ENCODE measurements around the gene ADAP1. TPM values are rescaled to one million over a fixed set of nuclear protein-coding genes. Genes with fewer than 3 reads are reported as not detected.
"Not testable (repeated sequence)": the region's sequence is repeated elsewhere in the genome, so short reads cannot be mapped to it uniquely, and the experiment has no call there.

The ADAP1 gene
- total RNA-seq, 4 donors from 2014 or later: 41.9 to 94.2 (median 78.3) TPM

GRCh38 chr7:960972-961371 is 6.5 kb upstream of the ADAP1 start:
- Histone ChIP-seq H3K4me1 (peaks cover 33 to 52% (median 46%) of the 10 kb centered on the region in 4 donors), H3K27ac (replicated peaks in 1 of 4) (peak overlapping the region in 2 of 4 donors; percentile 18 to 39)
- H3K4me3 ChIP-seq; H3K36me3 ChIP-seq; H3K27me3 ChIP-seq; H3K9me3 ChIP-seq; DNase-seq (ENCODE audit: extremely low spot score); intact Hi-C loops (cut with DNase I): not testable (repeated sequence)
- TF ChIP-seq POLR2AphosphoS5 (IDR thresholded peaks at IDR 0.05): peak in 1 of 2 donors; percentile 20
- 56% methylated on average over 13 of the region's 13 CpGs for WGBS

GRCh38 chr7:960269-960871 is 5.9 kb upstream of the ADAP1 start:
- TF ChIP-seq EP300 (IDR thresholded peaks at IDR 0.05) (no peak), POLR2A (IDR thresholded peaks at IDR 0.05; ENCODE audit: low read depth) (no peak), POLR2AphosphoS5 (IDR thresholded peaks at IDR 0.05) (no peak)
- TF ChIP-seq, protein P1, sequence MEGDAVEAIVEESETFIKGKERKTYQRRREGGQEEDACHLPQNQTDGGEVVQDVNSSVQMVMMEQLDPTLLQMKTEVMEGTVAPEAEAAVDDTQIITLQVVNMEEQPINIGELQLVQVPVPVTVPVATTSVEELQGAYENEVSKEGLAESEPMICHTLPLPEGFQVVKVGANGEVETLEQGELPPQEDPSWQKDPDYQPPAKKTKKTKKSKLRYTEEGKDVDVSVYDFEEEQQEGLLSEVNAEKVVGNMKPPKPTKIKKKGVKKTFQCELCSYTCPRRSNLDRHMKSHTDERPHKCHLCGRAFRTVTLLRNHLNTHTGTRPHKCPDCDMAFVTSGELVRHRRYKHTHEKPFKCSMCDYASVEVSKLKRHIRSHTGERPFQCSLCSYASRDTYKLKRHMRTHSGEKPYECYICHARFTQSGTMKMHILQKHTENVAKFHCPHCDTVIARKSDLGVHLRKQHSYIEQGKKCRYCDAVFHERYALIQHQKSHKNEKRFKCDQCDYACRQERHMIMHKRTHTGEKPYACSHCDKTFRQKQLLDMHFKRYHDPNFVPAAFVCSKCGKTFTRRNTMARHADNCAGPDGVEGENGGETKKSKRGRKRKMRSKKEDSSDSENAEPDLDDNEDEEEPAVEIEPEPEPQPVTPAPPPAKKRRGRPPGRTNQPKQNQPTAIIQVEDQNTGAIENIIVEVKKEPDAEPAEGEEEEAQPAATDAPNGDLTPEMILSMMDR (IDR thresholded peaks at IDR 0.05): no peak
- no peaks in the 10 kb centered on the region for H3K36me3 ChIP-seq
- H3K27me3 ChIP-seq: no peaks in the 10 kb centered on the region
- peaks cover 28 to 52% (median 46%) of the 10 kb centered on the region in 4 donors for H3K4me1 ChIP-seq
- no peak overlapping the region for H3K4me3 ChIP-seq
- DNase-seq (ENCODE audit: extremely low spot score): no peak
- 80% methylated on average over 31 of the region's 31 CpGs for WGBS
- H3K9me3 ChIP-seq: no peaks in the 10 kb centered on the region
- H3K27ac ChIP-seq (replicated peaks in 1 of 4): peak overlapping the region in 1 of 4 donors; percentile 7
- intact Hi-C loops (cut with DNase I): no loop called here

DNA sequence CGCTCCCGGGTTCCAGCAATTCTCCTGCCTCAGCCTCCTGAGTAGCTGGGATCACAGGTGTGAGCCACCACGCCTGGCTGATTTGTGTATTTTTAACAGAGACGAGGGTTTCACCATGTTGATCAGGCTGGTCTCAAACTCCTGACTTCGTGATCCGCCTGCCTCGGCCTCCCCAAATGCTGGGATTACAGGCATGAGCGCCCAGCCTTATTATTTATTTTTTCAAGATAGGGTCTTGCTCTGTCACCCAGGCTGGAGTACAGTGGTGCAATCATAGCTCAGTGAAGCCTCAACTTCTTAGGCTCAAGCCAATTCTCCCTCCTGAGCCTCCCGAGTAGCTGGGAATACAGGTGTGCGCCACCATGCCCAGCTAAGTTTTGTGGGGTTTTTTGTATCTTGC is 5.3 kb upstream of the ADAP1 start:
- peaks cover 24 to 52% (median 46%) of the 10 kb centered on the region in 4 donors for H3K4me1 ChIP-seq
- intact Hi-C loops (cut with DNase I); DNase-seq (ENCODE audit: extremely low spot score); H3K9me3 ChIP-seq; H3K27me3 ChIP-seq; H3K27ac ChIP-seq (replicated peaks in 1 of 4); H3K4me3 ChIP-seq; H3K36me3 ChIP-seq: not testable (repeated sequence)
- WGBS: 100% methylated on average over 10 of the region's 10 CpGs

DNA sequence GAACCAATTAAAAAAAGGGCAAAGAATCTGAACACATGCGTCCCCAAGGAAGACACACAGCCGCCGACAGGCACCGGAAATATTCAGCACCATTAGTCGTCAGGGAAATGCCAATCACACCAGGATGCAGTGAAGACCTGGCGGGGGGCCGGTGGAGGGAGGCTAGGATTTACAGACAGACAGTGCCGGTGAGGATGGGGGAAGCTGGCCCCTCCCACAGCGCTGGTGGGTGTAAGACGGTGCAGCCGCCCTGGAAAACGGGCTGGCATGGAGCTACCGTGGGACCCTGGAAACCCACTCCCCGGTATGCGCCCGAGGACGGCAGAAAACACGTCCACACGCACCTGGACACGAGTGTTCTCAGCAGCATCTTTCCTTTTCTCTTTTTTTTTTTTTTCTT is 4.8 kb upstream of the ADAP1 start:
- DNase-seq (ENCODE audit: extremely low spot score): no peak
- Histone ChIP-seq H3K4me3 (no peak overlapping the region), H3K27me3 (peaks cover 0 to 5% (median 0%) of the 10 kb centered on the region in 4 donors), H3K4me1 (peaks cover 19 to 48% (median 43%) of the 10 kb centered on the region in 4 donors), H3K27ac (replicated peaks in 1 of 4) (no peak overlapping the region), H3K9me3 (no peaks in the 10 kb centered on the region), H3K36me3 (no peaks in the 10 kb centered on the region)
- intact Hi-C loops (cut with DNase I): no loop called here
- WGBS: 85% methylated on average over 20 of the region's 20 CpGs
- TF ChIP-seq POLR2AphosphoS5 (IDR thresholded peaks at IDR 0.05): no peak
- TF ChIP-seq EP300 (IDR thresholded peaks at IDR 0.05): no peak
- TF ChIP-seq POLR2A (IDR thresholded peaks at IDR 0.05; ENCODE audit: low read depth): no peak
- TF ChIP-seq, protein P1 (IDR thresholded peaks at IDR 0.05): no peak

GRCh38 chr7:958221-959200 is 4.0 kb upstream of the ADAP1 start:
- intact Hi-C loops (cut with DNase I): no loop called here
- 96% methylated on average over 5 of the region's 36 CpGs for WGBS
- H3K27me3 ChIP-seq: peaks cover 0 to 8% (median 2%) of the 10 kb centered on the region in 4 donors
- TF ChIP-seq POLR2AphosphoS5 (IDR thresholded peaks at IDR 0.05) (no peak), EP300 (IDR thresholded peaks at IDR 0.05) (no peak), POLR2A (IDR thresholded peaks at IDR 0.05; ENCODE audit: low read depth) (no peak)
- TF ChIP-seq, protein P1 (IDR thresholded peaks at IDR 0.05): no peak
- peaks cover 16 to 46% (median 41%) of the 10 kb centered on the region in 4 donors for H3K4me1 ChIP-seq
- DNase-seq (ENCODE audit: extremely low spot score): no peak
- H3K9me3 ChIP-seq: no peaks in the 10 kb centered on the region
- no peak overlapping the region for H3K4me3 ChIP-seq
- no peak overlapping the region for H3K27ac ChIP-seq (replicated peaks in 1 of 4)
- H3K36me3 ChIP-seq: no peaks in the 10 kb centered on the region
